ENCODE data around the gene NLRP3. TPM values are rescaled to one million over a fixed set of nuclear protein-coding genes. Genes with fewer than 3 reads are reported as not detected.

Gene NLRP3
- total RNA-seq, 4 donors from 2014 or later: 0.57 to 2.3 (median 1.8) TPM

DNA sequence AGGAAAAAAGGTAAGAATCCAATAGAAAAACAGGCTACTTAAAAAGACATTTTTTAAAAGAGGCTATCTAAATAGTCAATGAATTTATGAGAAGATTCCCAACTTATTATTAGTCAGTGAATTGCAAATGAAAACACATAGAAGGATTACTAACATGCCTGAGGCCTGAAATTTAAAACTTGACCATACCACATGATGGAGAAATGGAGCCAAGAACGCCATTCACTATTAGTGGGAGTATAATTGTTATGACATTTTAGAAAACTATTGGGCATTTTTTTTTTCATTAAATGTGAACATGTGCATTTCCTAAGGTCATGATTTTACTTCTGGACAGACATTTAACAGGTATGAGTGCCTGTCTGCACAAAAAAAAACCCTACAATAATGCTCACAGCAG is 66.8 kb downstream of the NLRP3 start:
- 38 to 57% methylated on average over 1 of the region's 1 CpG for WGBS, 2 donors
- no peak for TF ChIP-seq POLR2A (IDR thresholded peaks at IDR 0.05)
- TF ChIP-seq, protein P1, sequence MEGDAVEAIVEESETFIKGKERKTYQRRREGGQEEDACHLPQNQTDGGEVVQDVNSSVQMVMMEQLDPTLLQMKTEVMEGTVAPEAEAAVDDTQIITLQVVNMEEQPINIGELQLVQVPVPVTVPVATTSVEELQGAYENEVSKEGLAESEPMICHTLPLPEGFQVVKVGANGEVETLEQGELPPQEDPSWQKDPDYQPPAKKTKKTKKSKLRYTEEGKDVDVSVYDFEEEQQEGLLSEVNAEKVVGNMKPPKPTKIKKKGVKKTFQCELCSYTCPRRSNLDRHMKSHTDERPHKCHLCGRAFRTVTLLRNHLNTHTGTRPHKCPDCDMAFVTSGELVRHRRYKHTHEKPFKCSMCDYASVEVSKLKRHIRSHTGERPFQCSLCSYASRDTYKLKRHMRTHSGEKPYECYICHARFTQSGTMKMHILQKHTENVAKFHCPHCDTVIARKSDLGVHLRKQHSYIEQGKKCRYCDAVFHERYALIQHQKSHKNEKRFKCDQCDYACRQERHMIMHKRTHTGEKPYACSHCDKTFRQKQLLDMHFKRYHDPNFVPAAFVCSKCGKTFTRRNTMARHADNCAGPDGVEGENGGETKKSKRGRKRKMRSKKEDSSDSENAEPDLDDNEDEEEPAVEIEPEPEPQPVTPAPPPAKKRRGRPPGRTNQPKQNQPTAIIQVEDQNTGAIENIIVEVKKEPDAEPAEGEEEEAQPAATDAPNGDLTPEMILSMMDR (IDR thresholded peaks at IDR 0.05): no peak
- DNase-seq: no peak
- H3K4me3 ChIP-seq: no peak overlapping the region
- H3K4me1 ChIP-seq: no peaks in the 10 kb centered on the region
- H3K27me3 ChIP-seq: no peaks in the 10 kb centered on the region
- no peak overlapping the region for H3K27ac ChIP-seq
- H3K36me3 ChIP-seq: no peaks in the 10 kb centered on the region
- no peaks in the 10 kb centered on the region for H3K9me3 ChIP-seq
- intact Hi-C loops (cut with DNase I): no loop called here

DNA sequence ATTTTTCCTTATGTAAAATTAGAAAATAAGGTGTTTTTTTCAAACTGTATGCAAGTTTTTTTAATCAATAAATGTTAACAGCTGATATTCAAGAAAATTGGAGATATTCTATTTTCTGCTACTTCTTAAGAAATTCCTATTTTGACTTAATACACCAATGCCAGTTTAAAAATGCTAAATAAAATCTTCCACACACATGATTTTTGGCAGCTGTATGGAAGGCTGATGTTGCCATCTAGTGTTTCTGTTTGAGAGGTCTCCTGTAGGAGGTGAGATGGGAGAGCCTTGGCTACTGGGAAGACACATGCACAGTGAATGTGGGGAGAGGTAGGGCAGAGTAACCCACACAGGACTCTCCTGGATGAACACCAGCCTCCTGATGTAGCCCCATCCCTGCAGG is 71.1 kb downstream of the NLRP3 start:
- Histone ChIP-seq H3K27me3 (peaks cover 0 to 8% (median 0%) of the 10 kb centered on the region in 4 donors), H3K36me3 (no peaks in the 10 kb centered on the region), H3K4me1 (no peaks in the 10 kb centered on the region), H3K9me3 (no peaks in the 10 kb centered on the region), H3K4me3 (no peak overlapping the region), H3K27ac (no peak overlapping the region)
- DNase-seq: no peak
- TF ChIP-seq, protein P1 (IDR thresholded peaks at IDR 0.05): peak in 3 of 6 experiments; percentile 19 to 35 (median 28)
- no peak for TF ChIP-seq POLR2A (IDR thresholded peaks at IDR 0.05)
- intact Hi-C loops (cut with DNase I): no loop called here

DNA sequence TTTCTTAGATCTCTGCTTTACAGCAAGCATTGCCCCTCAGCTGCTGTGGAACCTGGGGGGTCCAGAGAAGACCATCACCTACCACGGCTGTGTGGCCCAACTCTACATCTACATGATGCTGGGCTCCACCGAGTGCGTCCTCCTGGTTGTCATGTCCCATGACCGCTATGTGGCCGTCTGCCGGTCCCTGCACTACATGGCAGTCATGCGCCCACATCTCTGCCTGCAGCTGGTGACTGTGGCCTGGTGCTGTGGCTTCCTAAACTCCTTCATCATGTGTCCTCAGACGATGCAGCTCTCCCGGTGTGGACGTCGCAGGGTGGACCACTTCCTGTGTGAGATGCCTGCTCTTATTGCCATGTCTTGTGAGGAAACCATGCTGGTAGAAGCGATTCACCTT is 75.4 kb downstream of the NLRP3 start:
- TF ChIP-seq, protein P1 (IDR thresholded peaks at IDR 0.05): no peak
- no peak for TF ChIP-seq POLR2A (IDR thresholded peaks at IDR 0.05)
- Histone ChIP-seq H3K9me3 (no peaks in the 10 kb centered on the region), H3K4me1 (no peaks in the 10 kb centered on the region), H3K27ac (no peak overlapping the region), H3K36me3 (no peaks in the 10 kb centered on the region), H3K27me3 (peaks cover 0 to 8% (median 0%) of the 10 kb centered on the region in 4 donors), H3K4me3 (no peak overlapping the region)
- intact Hi-C loops (cut with DNase I): no loop called here
- WGBS, 2 donors: 86 to 96% methylated on average over 9 to 12 of the region's 12 CpGs
- no peak for DNase-seq

DNA sequence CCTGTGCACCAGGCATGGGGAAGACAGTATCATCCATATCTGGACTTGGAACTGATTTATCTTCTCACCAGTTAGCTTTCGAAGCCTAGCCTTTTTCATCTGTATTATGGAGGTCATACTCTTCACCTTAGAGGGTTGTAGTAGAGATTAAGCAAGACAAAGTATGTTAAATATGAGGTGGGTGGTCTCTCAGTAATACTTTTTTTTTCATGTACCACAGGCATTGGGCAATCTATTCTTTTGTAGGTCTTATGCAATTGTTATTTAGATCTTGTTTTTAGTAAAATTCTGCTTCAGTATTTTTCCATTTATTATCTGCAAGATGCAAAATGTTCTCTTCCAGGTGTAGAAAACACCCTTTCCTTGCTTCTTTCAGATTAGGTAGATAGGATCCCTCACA is 77.1 kb downstream of the NLRP3 start:
- Histone ChIP-seq H3K36me3 (no peaks in the 10 kb centered on the region), H3K4me3 (no peak overlapping the region), H3K27ac (no peak overlapping the region), H3K9me3 (no peaks in the 10 kb centered on the region), H3K4me1 (no peaks in the 10 kb centered on the region), H3K27me3 (peaks cover 0 to 8% (median 0%) of the 10 kb centered on the region in 4 donors)
- DNase-seq: no peak
- no peak for TF ChIP-seq POLR2A (IDR thresholded peaks at IDR 0.05)
- intact Hi-C loops (cut with DNase I): no loop called here
- 65 to 70% methylated on average over 1 of the region's 1 CpG for WGBS, 2 donors

DNA sequence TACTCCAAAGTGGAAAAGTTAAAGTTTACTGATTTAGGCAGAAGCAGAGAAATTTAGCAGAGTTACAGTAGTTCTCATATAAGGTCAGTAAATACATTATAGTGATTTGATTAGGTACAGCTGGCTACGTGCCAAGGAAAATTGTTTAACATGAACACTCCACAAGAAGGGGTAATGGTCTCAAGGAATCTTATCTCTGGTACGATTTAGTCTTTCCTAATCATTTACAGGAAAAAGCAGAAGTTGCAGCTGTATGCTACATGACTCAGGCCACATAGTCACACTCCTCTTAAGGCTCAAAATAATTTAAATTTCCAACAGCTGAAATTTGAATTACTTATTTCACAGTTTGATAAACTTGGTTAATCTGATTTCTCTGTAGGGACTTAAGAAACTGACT is 78.8 kb downstream of the NLRP3 start:
- Histone ChIP-seq H3K36me3 (no peaks in the 10 kb centered on the region), H3K4me1 (no peaks in the 10 kb centered on the region), H3K4me3 (no peak overlapping the region), H3K27ac (no peak overlapping the region), H3K9me3 (no peaks in the 10 kb centered on the region), H3K27me3 (peaks cover 0 to 8% (median 0%) of the 10 kb centered on the region in 4 donors)
- TF ChIP-seq, protein P1 (IDR thresholded peaks at IDR 0.05): no peak
- TF ChIP-seq POLR2A (IDR thresholded peaks at IDR 0.05): no peak
- intact Hi-C loops (cut with DNase I): no loop called here
- no peak for DNase-seq
- WGBS, 2 donors: 19 to 21% methylated on average over 2 of the region's 2 CpGs

Data from esophagus squamous epithelium (tissue), 5 donors.